ENCODE data around the gene FIBIN. TPM values are rescaled to one million over a fixed set of nuclear protein-coding genes. Genes with fewer than 3 reads are reported as not detected.

Gene FIBIN
- total RNA-seq, 1 experiment from 2014 or later: 0.37 TPM

GRCh38 chr11:26985943-26986342, 8.0 kb upstream of the FIBIN start:
- POLR2A ChIA-PET: no interaction called here
- TF ChIP-seq TP53 (CRISPR knock-in tag; IDR thresholded peaks at IDR 0.05) (no peak), AR (CRISPR knock-in tag; IDR thresholded peaks at IDR 0.05) (no peak), TEAD1 (CRISPR knock-in tag; IDR thresholded peaks at IDR 0.05) (no peak), ZNF425 (CRISPR knock-in tag; conservative IDR thresholded peaks at IDR 0.05) (no peak), SOX15 (CRISPR knock-in tag; IDR thresholded peaks at IDR 0.05) (no peak), SMAD3 (CRISPR knock-in tag; IDR thresholded peaks at IDR 0.05; ENCODE audit: borderline replicate concordance) (no peak), HMGA2 (CRISPR knock-in tag; IDR thresholded peaks at IDR 0.05) (no peak), MLX (CRISPR knock-in tag; IDR thresholded peaks at IDR 0.05) (no peak)
- TF ChIP-seq, protein P1, sequence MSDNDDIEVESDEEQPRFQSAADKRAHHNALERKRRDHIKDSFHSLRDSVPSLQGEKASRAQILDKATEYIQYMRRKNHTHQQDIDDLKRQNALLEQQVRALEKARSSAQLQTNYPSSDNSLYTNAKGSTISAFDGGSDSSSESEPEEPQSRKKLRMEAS (CRISPR knock-in tag; IDR thresholded peaks at IDR 0.05): no peak
- peaks cover 10% of the 10 kb centered on the region for H3K36me3 Mint-ChIP-seq
- no peaks in the 10 kb centered on the region; the same call in 1 of the 2 replicates for H3K27me3 Mint-ChIP-seq (ENCODE audit: low read depth)
- H3K4me3 Mint-ChIP-seq: no peak overlapping the region
- H3K27ac Mint-ChIP-seq: no peak overlapping the region
- peaks cover 4% of the 10 kb centered on the region for H3K4me1 Mint-ChIP-seq
- no peak for DNase-seq (ENCODE audit: low spot score)
- CTCF ChIA-PET: no interaction called here
- peaks cover 27% of the 10 kb centered on the region for H3K9me3 Mint-ChIP-seq
- no peak for ATAC-seq

DNA sequence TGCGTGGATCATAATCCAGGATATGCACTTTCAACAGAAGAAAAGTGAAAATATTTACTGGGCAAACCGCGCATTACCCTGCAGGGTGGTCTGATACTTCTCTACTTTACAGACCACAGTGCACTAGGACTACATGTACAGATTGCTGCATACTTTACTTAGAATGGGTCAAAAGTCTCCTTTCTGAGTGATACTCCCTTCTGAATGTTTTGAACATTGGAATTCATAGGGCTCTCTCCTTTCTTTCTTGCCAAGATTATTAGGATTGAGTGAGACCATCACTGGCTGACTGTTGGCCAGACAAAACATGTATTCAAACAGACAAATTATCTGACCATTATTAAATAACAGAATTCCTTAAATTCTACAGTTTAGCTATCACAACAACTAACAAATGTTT, 6.6 kb upstream of the FIBIN start:
- H3K27ac Mint-ChIP-seq: no peak overlapping the region
- H3K9me3 Mint-ChIP-seq: peaks cover 16% of the 10 kb centered on the region
- H3K27me3 Mint-ChIP-seq (ENCODE audit: low read depth): no peaks in the 10 kb centered on the region; the same call in 1 of the 2 replicates
- peaks cover 4% of the 10 kb centered on the region for H3K4me1 Mint-ChIP-seq
- H3K4me3 Mint-ChIP-seq: no peak overlapping the region
- ATAC-seq (no peak), DNase-seq (ENCODE audit: low spot score) (no peak)
- ChIA-PET POLR2A (no interaction called here), CTCF (no interaction called here)
- H3K36me3 Mint-ChIP-seq: peaks cover 10% of the 10 kb centered on the region
- TF ChIP-seq, protein P2, sequence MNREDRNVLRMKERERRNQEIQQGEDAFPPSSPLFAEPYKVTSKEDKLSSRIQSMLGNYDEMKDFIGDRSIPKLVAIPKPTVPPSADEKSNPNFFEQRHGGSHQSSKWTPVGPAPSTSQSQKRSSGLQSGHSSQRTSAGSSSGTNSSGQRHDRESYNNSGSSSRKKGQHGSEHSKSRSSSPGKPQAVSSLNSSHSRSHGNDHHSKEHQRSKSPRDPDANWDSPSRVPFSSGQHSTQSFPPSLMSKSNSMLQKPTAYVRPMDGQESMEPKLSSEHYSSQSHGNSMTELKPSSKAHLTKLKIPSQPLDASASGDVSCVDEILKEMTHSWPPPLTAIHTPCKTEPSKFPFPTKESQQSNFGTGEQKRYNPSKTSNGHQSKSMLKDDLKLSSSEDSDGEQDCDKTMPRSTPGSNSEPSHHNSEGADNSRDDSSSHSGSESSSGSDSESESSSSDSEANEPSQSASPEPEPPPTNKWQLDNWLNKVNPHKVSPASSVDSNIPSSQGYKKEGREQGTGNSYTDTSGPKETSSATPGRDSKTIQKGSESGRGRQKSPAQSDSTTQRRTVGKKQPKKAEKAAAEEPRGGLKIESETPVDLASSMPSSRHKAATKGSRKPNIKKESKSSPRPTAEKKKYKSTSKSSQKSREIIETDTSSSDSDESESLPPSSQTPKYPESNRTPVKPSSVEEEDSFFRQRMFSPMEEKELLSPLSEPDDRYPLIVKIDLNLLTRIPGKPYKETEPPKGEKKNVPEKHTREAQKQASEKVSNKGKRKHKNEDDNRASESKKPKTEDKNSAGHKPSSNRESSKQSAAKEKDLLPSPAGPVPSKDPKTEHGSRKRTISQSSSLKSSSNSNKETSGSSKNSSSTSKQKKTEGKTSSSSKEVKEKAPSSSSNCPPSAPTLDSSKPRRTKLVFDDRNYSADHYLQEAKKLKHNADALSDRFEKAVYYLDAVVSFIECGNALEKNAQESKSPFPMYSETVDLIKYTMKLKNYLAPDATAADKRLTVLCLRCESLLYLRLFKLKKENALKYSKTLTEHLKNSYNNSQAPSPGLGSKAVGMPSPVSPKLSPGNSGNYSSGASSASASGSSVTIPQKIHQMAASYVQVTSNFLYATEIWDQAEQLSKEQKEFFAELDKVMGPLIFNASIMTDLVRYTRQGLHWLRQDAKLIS (CRISPR knock-in tag; IDR thresholded peaks at IDR 0.05; ENCODE audit: borderline replicate concordance): no peak
- TF ChIP-seq, protein P3, sequence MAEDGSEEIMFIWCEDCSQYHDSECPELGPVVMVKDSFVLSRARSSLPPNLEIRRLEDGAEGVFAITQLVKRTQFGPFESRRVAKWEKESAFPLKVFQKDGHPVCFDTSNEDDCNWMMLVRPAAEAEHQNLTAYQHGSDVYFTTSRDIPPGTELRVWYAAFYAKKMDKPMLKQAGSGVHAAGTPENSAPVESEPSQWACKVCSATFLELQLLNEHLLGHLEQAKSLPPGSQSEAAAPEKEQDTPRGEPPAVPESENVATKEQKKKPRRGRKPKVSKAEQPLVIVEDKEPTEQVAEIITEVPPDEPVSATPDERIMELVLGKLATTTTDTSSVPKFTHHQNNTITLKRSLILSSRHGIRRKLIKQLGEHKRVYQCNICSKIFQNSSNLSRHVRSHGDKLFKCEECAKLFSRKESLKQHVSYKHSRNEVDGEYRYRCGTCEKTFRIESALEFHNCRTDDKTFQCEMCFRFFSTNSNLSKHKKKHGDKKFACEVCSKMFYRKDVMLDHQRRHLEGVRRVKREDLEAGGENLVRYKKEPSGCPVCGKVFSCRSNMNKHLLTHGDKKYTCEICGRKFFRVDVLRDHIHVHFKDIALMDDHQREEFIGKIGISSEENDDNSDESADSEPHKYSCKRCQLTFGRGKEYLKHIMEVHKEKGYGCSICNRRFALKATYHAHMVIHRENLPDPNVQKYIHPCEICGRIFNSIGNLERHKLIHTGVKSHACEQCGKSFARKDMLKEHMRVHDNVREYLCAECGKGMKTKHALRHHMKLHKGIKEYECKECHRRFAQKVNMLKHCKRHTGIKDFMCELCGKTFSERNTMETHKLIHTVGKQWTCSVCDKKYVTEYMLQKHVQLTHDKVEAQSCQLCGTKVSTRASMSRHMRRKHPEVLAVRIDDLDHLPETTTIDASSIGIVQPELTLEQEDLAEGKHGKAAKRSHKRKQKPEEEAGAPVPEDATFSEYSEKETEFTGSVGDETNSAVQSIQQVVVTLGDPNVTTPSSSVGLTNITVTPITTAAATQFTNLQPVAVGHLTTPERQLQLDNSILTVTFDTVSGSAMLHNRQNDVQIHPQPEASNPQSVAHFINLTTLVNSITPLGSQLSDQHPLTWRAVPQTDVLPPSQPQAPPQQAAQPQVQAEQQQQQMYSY (CRISPR knock-in tag; IDR thresholded peaks at IDR 0.05): no peak
- no peak for TF ChIP-seq E2F1 (CRISPR knock-in tag; IDR thresholded peaks at IDR 0.05)
- TF ChIP-seq TP53 (CRISPR knock-in tag; IDR thresholded peaks at IDR 0.05): no peak
- no peak for TF ChIP-seq ZBTB21 (CRISPR knock-in tag; IDR thresholded peaks at IDR 0.05; ENCODE audit: borderline replicate concordance)
- TF ChIP-seq CBFB (CRISPR knock-in tag; IDR thresholded peaks at IDR 0.05; ENCODE audit: low read depth): no peak
- TF ChIP-seq HMGA2 (CRISPR knock-in tag; IDR thresholded peaks at IDR 0.05): no peak
- TF ChIP-seq, protein P4, sequence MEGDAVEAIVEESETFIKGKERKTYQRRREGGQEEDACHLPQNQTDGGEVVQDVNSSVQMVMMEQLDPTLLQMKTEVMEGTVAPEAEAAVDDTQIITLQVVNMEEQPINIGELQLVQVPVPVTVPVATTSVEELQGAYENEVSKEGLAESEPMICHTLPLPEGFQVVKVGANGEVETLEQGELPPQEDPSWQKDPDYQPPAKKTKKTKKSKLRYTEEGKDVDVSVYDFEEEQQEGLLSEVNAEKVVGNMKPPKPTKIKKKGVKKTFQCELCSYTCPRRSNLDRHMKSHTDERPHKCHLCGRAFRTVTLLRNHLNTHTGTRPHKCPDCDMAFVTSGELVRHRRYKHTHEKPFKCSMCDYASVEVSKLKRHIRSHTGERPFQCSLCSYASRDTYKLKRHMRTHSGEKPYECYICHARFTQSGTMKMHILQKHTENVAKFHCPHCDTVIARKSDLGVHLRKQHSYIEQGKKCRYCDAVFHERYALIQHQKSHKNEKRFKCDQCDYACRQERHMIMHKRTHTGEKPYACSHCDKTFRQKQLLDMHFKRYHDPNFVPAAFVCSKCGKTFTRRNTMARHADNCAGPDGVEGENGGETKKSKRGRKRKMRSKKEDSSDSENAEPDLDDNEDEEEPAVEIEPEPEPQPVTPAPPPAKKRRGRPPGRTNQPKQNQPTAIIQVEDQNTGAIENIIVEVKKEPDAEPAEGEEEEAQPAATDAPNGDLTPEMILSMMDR (IDR thresholded peaks at IDR 0.05): no peak
- TF ChIP-seq, protein P5, sequence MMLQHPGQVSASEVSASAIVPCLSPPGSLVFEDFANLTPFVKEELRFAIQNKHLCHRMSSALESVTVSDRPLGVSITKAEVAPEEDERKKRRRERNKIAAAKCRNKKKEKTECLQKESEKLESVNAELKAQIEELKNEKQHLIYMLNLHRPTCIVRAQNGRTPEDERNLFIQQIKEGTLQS (CRISPR knock-in tag; conservative IDR thresholded peaks at IDR 0.05): no peak
- no peak for TF ChIP-seq ETV6 (CRISPR knock-in tag; IDR thresholded peaks at IDR 0.05)
- TF ChIP-seq ZNF121 (CRISPR knock-in tag; IDR thresholded peaks at IDR 0.05): no peak
